ENCODE results near the gene FDCSP.
"Not testable (repeated sequence)": the region's sequence is repeated elsewhere in the genome, so short reads cannot be mapped to it uniquely, and the experiment has no call there.

FDCSP gene

GRCh38 chr4:70225824-70226223 lies at the start of gene FDCSP:
Gene FDCSP (plus strand): TSS chr4:70226124. CDS start chr4:70231195, 5,071 bp downstream.
- no peak for FAIRE-seq

- no peak for FAIRE-seq
These were observed 48.8 kb upstream of the FDCSP start for GRCh38 chr4:70177090-70177489.

- FAIRE-seq: no peak
These were observed 47.8 kb upstream of the FDCSP start for GRCh38 chr4:70178075-70178660.

- no peak for FAIRE-seq
These were observed 46.1 kb upstream of the FDCSP start for GRCh38 chr4:70179811-70180210.

- no peak for FAIRE-seq
These were observed 44.1 kb upstream of the FDCSP start for GRCh38 chr4:70181864-70182263.

GRCh38 chr4:70182517-70183167 lies 43.3 kb upstream of the FDCSP start:
- FAIRE-seq: no peak

GRCh38 chr4:70183168-70183939 lies 42.6 kb upstream of the FDCSP start:
- FAIRE-seq: peak; percentile 25

- FAIRE-seq: no peak
These were observed 42.0 kb upstream of the FDCSP start for GRCh38 chr4:70183940-70184246.

- no peak for FAIRE-seq
These were observed 38.7 kb upstream of the FDCSP start for GRCh38 chr4:70187216-70187615.

GRCh38 chr4:70190579-70190978 lies 35.3 kb upstream of the FDCSP start:
- FAIRE-seq: no peak

- FAIRE-seq: no peak
These were observed 34.3 kb upstream of the FDCSP start for GRCh38 chr4:70191647-70192046.

GRCh38 chr4:70192895-70193294 lies 33.0 kb upstream of the FDCSP start:
- no peak for FAIRE-seq

GRCh38 chr4:70195425-70195824 lies 30.5 kb upstream of the FDCSP start, which contains the start of gene ODAM:
Gene ODAM (plus strand): TSS chr4:70195725. CDS start chr4:70196544, 819 bp downstream.
- FAIRE-seq: no peak

GRCh38 chr4:70196857-70197256 lies 29.1 kb upstream of the FDCSP start:
- no peak for FAIRE-seq

GRCh38 chr4:70197842-70198241 lies 28.1 kb upstream of the FDCSP start:
- FAIRE-seq: no peak

GRCh38 chr4:70203601-70204000 lies 22.3 kb upstream of the FDCSP start:
- no peak for FAIRE-seq

- not testable (repeated sequence) for FAIRE-seq
These were observed 13.2 kb upstream of the FDCSP start for GRCh38 chr4:70212752-70213151.

- FAIRE-seq: not testable (repeated sequence)
These were observed 9.8 kb upstream of the FDCSP start for GRCh38 chr4:70216109-70216508.

GRCh38 chr4:70216550-70216949 lies 9.4 kb upstream of the FDCSP start:
- not testable (repeated sequence) for FAIRE-seq

GRCh38 chr4:70221389-70221788 lies 4.5 kb upstream of the FDCSP start:
- FAIRE-seq: not testable (repeated sequence)

- FAIRE-seq: not testable (repeated sequence)
These were observed 4.1 kb upstream of the FDCSP start for GRCh38 chr4:70221818-70222217.

GRCh38 chr4:70236125-70236524 lies 10.2 kb downstream of the FDCSP start:
- FAIRE-seq: no peak

GRCh38 chr4:70239131-70239883 lies 13.4 kb downstream of the FDCSP start:
- FAIRE-seq: no peak
